Spleen (tissue), 11 donors: ENCODE data around the gene PVALEF. TPM values are rescaled to one million over a fixed set of nuclear protein-coding genes. Genes with fewer than 3 reads are reported as not detected.

Experiments used
- DNase-seq: peaks from one replicate; pipeline ENCODE4 v3.0.0-alpha.2; 2020
- H3K27ac ChIP-seq, 8 donors: fragments of 200-600 bp; sonication (generic) in 7 of 8; 1 replicate in 4 of 8; 2 replicates in 4 of 8; pipeline versions ENCODE4 v1.5.0 to v1.8.0; 2016 to 2021; ENCODE audit warnings: inconsistent platforms in 4 of 8, mild to moderate bottlenecking in 4 of 8, moderate library complexity in 1 of 8
- H3K27me3 ChIP-seq, 7 donors: fragments of 200-600 bp; sonication (generic) in 6 of 7; replicated peaks in 1 of 7; 1 replicate in 4 of 7; 2 replicates in 3 of 7; pipeline versions ENCODE4 v1.5.0 to v1.8.0; 2016 to 2021; ENCODE audit warnings: inconsistent platforms in 3 of 7, mild to moderate bottlenecking in 1 of 7
- H3K36me3 ChIP-seq, 6 donors: fragments of 200-600 bp; sonication (generic) in 5 of 6; 1 replicate in 4 of 6; 2 replicates in 2 of 6; pipeline versions ENCODE4 v1.5.0 to v1.8.0; 2016 to 2021; ENCODE audit warnings: inconsistent platforms in 2 of 6
- H3K4me1 ChIP-seq, 6 donors: fragments of 200-600 bp; sonication (generic) in 5 of 6; 1 replicate in 3 of 6; 2 replicates in 3 of 6; pipeline versions ENCODE4 v1.5.0 to v1.8.0; 2016 to 2021; ENCODE audit warnings: inconsistent platforms in 3 of 6
- H3K4me3 ChIP-seq, 8 donors: fragments of 200-600 bp; sonication (generic) in 7 of 8; 1 replicate in 4 of 8; 2 replicates in 4 of 8; pipeline versions ENCODE4 v1.5.0 to v1.8.0; 2016 to 2021; ENCODE audit warnings: inconsistent platforms in 4 of 8, mild to moderate bottlenecking in 4 of 8, moderate library complexity in 2 of 8
- H3K9me3 ChIP-seq, 8 donors: fragments of 200-600 bp; sonication (generic) in 7 of 8; 1 replicate in 4 of 8; 2 replicates in 4 of 8; pipeline versions ENCODE4 v1.5.0 to v1.8.0; 2016 to 2021; ENCODE audit warnings: inconsistent platforms in 4 of 8
- POLR2A ChIP-seq, 3 donors: fragments of 450-650 bp; IDR thresholded peaks; one replicate each; pipeline ENCODE4 v1.5.1; 2017; ENCODE audit warnings: antibody characterized with exemption in 3 of 3, mild to moderate bottlenecking in 1 of 3
- POLR2AphosphoS5 ChIP-seq, 3 donors: sonication (generic); formaldehyde crosslinking; IDR thresholded peaks; one replicate each; pipeline ENCODE4 v1.5.1; 2017; ENCODE audit warnings: antibody characterized with exemption in 3 of 3
- WGBS, 5 donors: extraction: QIAGEN DNeasy Blood & Tissue Kit in 3 of 5; methylation state at CpG; one replicate each; pipeline versions ENCODE4 v1.1.5 to v1.1.7; 2013 to 2018; 5-methylcytosine and 5-hydroxymethylcytosine counted together
- intact Hi-C: fragments of 100-400 bp; cut with DNase I; formaldehyde crosslinking; loops from one replicate; pipeline ENCODE4 v1.15.0; 2023; ENCODE audit warnings: low total_unique reads
- polyA plus RNA-seq, 3 donors: library from polyadenylated mRNA; stranded (reverse); fragments of 200-250 nt; gene quantifications; one replicate each; pipeline ENCODE4 v1.2.1, GENCODE V29; 2013
- total RNA-seq, 7 donors: library from RNA; depleted of rRNA in 3 of 7; stranded (reverse); fragments of >200 nt in 3 of 7; fragmentation: NEBNext Ultra II Directional in 4 of 7; extraction: Animal tissue kit (Norgen Biotek cat#: 25700) in 4 of 7; gene quantifications; one replicate each; pipeline versions ENCODE4 v1.1.0 to v1.2.1, GENCODE V29; 2016 to 2021
- TF ChIP-seq, protein P1 (sequence below), 11 experiments: fragments of 200-600 bp in 7 of 11; fragments of 450-650 bp in 4 of 11; sonication (generic) in 4 of 11; IDR thresholded peaks in 8 of 11; conservative IDR thresholded peaks in 3 of 11; 1 replicate in 7 of 11; 2 replicates in 4 of 11; pipeline versions ENCODE4 v1.4.0 to v1.8.0; 2016 to 2021; ENCODE audit warnings: antibody characterized with exemption in 11 of 11, inconsistent platforms in 4 of 11, mild to moderate bottlenecking in 1 of 11
- donor health status: healthy with polysubstance abuse.
- donor health status: DM: no; HTN: no; CAD: no; lungs with moderate emphysema.
- donor health status: DM: no; HTN: no; CAD: no.
- donor health status: Bipolar disorder and iron deficiency.
- donor health status: healthy.
- donor health status: DM: no; HTN: no; CAD: no.
- donor health status: DM: yes; HTN: yes; CAD: no.

The PVALEF gene
- total and polyA plus RNA-seq, 10 donors: not detected

DNA sequence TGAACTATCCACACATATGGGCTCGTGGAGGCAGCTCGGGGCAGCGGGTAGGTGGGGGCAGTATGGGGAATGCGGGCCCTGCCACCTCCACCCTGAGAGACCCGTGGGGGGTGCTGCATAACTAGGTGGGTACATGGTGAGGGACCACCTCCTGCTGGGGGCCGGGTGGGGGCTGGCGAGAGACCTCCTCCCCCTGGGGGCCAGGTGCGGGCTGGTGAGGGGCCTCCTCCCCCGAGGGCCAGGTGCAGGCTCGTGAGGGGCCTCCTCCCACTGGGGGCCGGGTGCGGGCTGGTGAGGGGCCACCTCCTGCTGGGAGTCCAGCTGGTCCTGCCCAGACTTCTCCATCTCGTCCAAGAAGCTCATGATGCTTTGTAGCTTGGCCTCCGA, 32.1 kb downstream of the PVALEF start:
- peaks cover 0 to 86% (median 4%) of the 10 kb centered on the region in 6 donors for H3K36me3 ChIP-seq
- DNase-seq: no peak
- intact Hi-C loops: loop anchor here (10.0 kb wide), 1 partner anchor 53 kb away; no protein-coding TSS in a partner anchor
- no peaks in the 10 kb centered on the region for H3K27me3 ChIP-seq
- no peaks in the 10 kb centered on the region for H3K9me3 ChIP-seq
- H3K4me1 ChIP-seq: peaks cover 11 to 92% (median 72%) of the 10 kb centered on the region in 6 donors
- H3K27ac ChIP-seq: peak overlapping the region in 5 of 8 donors; percentile 39 to 63 (median 55)
- WGBS, 5 donors: 66 to 80% (median 73%) methylated on average over 4 to 14 of the region's 14 CpGs
- peak overlapping the region in 2 of 8 donors; percentile 1 to 19 for H3K4me3 ChIP-seq
- TF ChIP-seq, protein P1, sequence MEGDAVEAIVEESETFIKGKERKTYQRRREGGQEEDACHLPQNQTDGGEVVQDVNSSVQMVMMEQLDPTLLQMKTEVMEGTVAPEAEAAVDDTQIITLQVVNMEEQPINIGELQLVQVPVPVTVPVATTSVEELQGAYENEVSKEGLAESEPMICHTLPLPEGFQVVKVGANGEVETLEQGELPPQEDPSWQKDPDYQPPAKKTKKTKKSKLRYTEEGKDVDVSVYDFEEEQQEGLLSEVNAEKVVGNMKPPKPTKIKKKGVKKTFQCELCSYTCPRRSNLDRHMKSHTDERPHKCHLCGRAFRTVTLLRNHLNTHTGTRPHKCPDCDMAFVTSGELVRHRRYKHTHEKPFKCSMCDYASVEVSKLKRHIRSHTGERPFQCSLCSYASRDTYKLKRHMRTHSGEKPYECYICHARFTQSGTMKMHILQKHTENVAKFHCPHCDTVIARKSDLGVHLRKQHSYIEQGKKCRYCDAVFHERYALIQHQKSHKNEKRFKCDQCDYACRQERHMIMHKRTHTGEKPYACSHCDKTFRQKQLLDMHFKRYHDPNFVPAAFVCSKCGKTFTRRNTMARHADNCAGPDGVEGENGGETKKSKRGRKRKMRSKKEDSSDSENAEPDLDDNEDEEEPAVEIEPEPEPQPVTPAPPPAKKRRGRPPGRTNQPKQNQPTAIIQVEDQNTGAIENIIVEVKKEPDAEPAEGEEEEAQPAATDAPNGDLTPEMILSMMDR (IDR thresholded peaks at IDR 0.05 in 8 of 11, conservative IDR thresholded peaks at IDR 0.05 in 3 of 11): no peak
- TF ChIP-seq POLR2A (IDR thresholded peaks at IDR 0.05) (no peak), POLR2AphosphoS5 (IDR thresholded peaks at IDR 0.05) (no peak)

DNA sequence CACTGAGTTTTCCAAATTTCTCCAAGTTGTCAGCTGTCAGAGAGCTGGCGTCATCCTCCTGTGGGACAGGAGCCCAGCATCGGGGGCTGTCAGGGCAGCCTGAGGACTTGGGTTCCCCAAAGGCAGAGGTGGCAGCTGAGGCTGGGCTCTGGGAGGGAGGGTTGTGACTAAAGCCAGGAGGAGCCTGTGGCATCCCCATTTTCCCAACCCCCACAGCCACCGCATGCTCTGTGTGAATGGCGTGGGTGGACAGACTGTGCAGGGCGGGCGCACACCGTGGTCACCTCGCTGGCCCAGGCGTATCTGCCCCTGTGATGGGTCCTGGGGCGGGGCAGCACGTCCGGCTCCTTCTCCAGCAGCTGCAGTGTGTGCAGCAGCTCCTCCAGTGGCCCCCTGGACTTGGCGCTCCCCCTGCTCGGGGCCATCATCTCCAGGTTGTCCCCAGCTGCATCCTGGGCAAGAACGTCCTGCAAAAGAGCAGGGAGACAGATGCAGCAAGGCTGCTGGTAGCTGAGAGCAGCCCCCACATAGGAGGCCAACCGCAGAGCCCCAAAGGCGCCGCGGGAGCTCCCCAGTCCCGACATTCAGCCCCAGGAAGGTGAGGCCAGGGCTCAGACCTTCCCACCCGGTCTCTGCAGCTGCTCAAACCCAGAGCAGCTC, 32.7 kb downstream of the PVALEF start:
- H3K9me3 ChIP-seq: no peaks in the 10 kb centered on the region
- H3K4me1 ChIP-seq: peaks cover 11 to 86% (median 67%) of the 10 kb centered on the region in 6 donors
- 71 to 95% (median 86%) methylated on average over 4 to 21 of the region's 21 CpGs for WGBS, 5 donors
- DNase-seq: no peak
- TF ChIP-seq POLR2A (IDR thresholded peaks at IDR 0.05): no peak
- TF ChIP-seq, protein P1 (IDR thresholded peaks at IDR 0.05 in 8 of 11, conservative IDR thresholded peaks at IDR 0.05 in 3 of 11): no peak
- TF ChIP-seq POLR2AphosphoS5 (IDR thresholded peaks at IDR 0.05): no peak
- peak overlapping the region in 5 of 8 donors; percentile 39 to 63 (median 55) for H3K27ac ChIP-seq
- no peaks in the 10 kb centered on the region for H3K27me3 ChIP-seq
- intact Hi-C loops: loop anchor here (10.0 kb wide), 1 partner anchor 53 kb away; no protein-coding TSS in a partner anchor
- H3K4me3 ChIP-seq: peak overlapping the region in 2 of 8 donors; percentile 1 to 19
- peaks cover 0 to 88% (median 4%) of the 10 kb centered on the region in 6 donors for H3K36me3 ChIP-seq

DNA sequence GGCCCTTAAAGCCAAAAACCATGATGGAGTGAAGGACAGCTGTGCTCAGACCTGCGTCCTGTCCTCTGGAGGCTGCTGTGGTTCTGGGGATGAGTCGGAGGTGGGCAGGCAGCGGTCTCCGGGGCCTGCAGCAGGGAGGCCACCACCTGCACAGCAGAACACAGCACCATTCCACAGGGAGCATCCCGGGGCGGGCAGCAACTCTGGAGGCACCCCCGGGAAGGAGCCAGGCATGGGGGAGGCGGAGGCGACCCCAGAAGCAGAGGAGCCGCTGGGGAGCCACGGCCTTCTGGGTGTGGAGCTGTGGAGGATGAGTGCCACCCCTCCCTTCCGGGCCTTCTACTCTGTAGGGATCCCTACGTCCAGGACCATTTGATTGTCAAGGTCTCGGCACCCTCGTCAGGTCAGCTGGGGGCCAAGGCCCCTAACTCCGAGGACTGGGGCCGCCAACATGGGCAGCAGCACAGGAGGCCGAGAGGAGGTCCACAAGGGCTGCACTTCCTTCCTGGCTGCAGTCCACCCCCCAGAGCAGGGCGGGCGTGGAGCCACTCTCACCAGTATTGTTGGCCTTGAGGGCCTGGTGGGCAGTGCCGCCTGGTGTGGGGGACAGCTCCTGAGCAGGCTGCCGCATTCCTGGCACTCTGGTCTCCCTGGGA, 33.6 kb downstream of the PVALEF start:
- H3K9me3 ChIP-seq: no peaks in the 10 kb centered on the region
- H3K4me1 ChIP-seq: peaks cover 11 to 76% (median 58%) of the 10 kb centered on the region in 6 donors
- peaks cover 0 to 88% (median 4%) of the 10 kb centered on the region in 6 donors for H3K36me3 ChIP-seq
- DNase-seq: no peak
- intact Hi-C loops: loop anchor here (10.0 kb wide), 1 partner anchor 54 kb away; no protein-coding TSS in a partner anchor
- 69 to 84% (median 79%) methylated on average over 16 to 22 of the region's 22 CpGs for WGBS, 5 donors
- no peaks in the 10 kb centered on the region for H3K27me3 ChIP-seq
- H3K27ac ChIP-seq: peak overlapping the region in 4 of 8 donors; percentile 27 to 63 (median 50)
- TF ChIP-seq POLR2A (IDR thresholded peaks at IDR 0.05) (no peak), POLR2AphosphoS5 (IDR thresholded peaks at IDR 0.05) (peak; percentile 41 to 80 (median 79))
- H3K4me3 ChIP-seq: no peak overlapping the region

DNA sequence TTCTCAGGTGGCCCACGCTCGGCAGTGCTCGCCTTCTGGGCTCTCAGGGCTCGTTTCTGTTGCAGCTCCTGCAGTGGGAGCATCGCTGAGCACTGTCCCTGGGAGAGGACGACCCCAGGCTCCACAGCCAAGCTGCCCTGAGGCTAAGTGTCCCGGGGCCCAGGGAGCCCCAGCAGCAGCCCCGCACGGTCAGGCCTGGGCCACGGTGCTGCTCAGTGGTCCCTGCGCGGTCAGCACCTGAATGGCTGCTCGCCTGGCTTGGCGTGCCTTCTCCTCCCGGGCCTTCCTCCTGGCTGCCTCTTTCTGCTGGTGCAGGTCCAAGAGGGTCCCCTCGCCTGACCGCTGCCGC, 34.1 kb downstream of the PVALEF start:
- Histone ChIP-seq H3K27ac (peak overlapping the region in 4 of 8 donors; percentile 27 to 61 (median 50)), H3K36me3 (peaks cover 0 to 87% (median 4%) of the 10 kb centered on the region in 6 donors), H3K9me3 (no peaks in the 10 kb centered on the region), H3K27me3 (no peaks in the 10 kb centered on the region), H3K4me3 (no peak overlapping the region), H3K4me1 (peaks cover 11 to 71% (median 55%) of the 10 kb centered on the region in 6 donors)
- no peak for TF ChIP-seq POLR2AphosphoS5 (IDR thresholded peaks at IDR 0.05)
- no peak for TF ChIP-seq POLR2A (IDR thresholded peaks at IDR 0.05)
- TF ChIP-seq, protein P1 (IDR thresholded peaks at IDR 0.05 in 8 of 11, conservative IDR thresholded peaks at IDR 0.05 in 3 of 11): no peak
- intact Hi-C loops: loop anchor here (10.0 kb wide), 1 partner anchor 55 kb away; no protein-coding TSS in a partner anchor
- 68 to 90% (median 88%) methylated on average over 2 to 18 of the region's 18 CpGs for WGBS, 5 donors
- no peak for DNase-seq
